GM12878 (cell line): ENCODE data around the gene ATF2. TPM values are rescaled to one million over a fixed set of nuclear protein-coding genes. Genes with fewer than 3 reads are reported as not detected.

Source experiments
- ATAC-seq: fragments of 200-7000 bp; cut with Tn5 transposase; 3 replicates; pipeline ENCODE4 v1.9.1; 2020; ENCODE audit warnings: mild to moderate bottlenecking, moderate library complexity
- BruUV-seq: library from RNA; stranded (reverse); fragments of 400-500 nt; replicated peaks from 2 replicates; lab custom pipeline; 2021; lab: Mats Ljungman, UMichigan
- CTCF ChIA-PET: fragments of 300-600 bp; sonication (Branson Sonifier 250); formaldehyde crosslinking; extraction: SDS; loops from one replicate; lab custom pipeline; 2021; ENCODE audit warnings: inconsistent platforms; lab: Yijun Ruan, JAX
- POLR2A ChIA-PET: fragments of 350-600 bp; formaldehyde crosslinking; extraction: SDS; loops from one replicate; lab custom pipeline; 2021; ENCODE audit warnings: inconsistent platforms; lab: Charles Lee
- RAD21 ChIA-PET: fragments of 300-600 bp; sonication (Branson Sonifier 250); formaldehyde crosslinking; loops from one replicate; lab custom pipeline; 2023; ENCODE audit warnings: antibody characterized with exemption; ENCODE audit not compliant: unreplicated experiment; lab: Charles Lee
- SMC1A ChIA-PET: fragments of 300-600 bp; sonication (Branson Sonifier 250); formaldehyde crosslinking; loops from one replicate; lab custom pipeline; 2023; ENCODE audit not compliant: unreplicated experiment, uncharacterized antibody; lab: Charles Lee
- DNase-seq: peaks from one replicate; pipeline ENCODE4 v3.0.0-alpha.2; 2011; ENCODE audit warnings: low read depth, low spot score
- FAIRE-seq: peaks from 3 replicates; lab custom pipeline; 2011; peaks lifted over from hg19 to GRCh38; lab: Jason Lieb, UNC
- H2AFZ ChIP-seq: 2 replicates; pipeline ENCODE4 v1.6.0; 2011; ENCODE audit warnings: low read depth, low read length, control low read depth; ENCODE audit not compliant: control insufficient read depth
- H3K27ac ChIP-seq: 2 replicates; pipeline ENCODE4 v1.5.1; 2011; ENCODE audit warnings: control low read depth; ENCODE audit not compliant: control insufficient read depth, insufficient read depth
- H3K27me3 ChIP-seq, 2 experiments: replicated peaks in 1 of 2; 2 replicates each; pipeline versions ENCODE4 v1.6.0 to v1.6.1; 2011; ENCODE audit warnings: low read length in 1 of 2; ENCODE audit not compliant: control insufficient read depth in 2 of 2, insufficient read depth in 2 of 2
- H3K36me3 ChIP-seq, 2 experiments: 2 replicates each; pipeline ENCODE4 v1.5.1; 2011; ENCODE audit warnings: low read length in 1 of 2; ENCODE audit not compliant: control insufficient read depth in 2 of 2, insufficient read depth in 2 of 2
- H3K4me1 ChIP-seq: 2 replicates; pipeline ENCODE4 v1.6.1; 2011; ENCODE audit warnings: mild to moderate bottlenecking, low read length, moderate library complexity, mixed read lengths; ENCODE audit not compliant: control insufficient read depth, insufficient read depth
- H3K4me2 ChIP-seq: 2 replicates; pipeline ENCODE4 v1.6.0; 2011; ENCODE audit warnings: control low read depth; ENCODE audit not compliant: control insufficient read depth, insufficient read depth
- H3K4me3 ChIP-seq: fragments of 200-600 bp; sonication (generic); 2 replicates; pipeline ENCODE4 v1.5.1; 2016
- H3K79me2 ChIP-seq: 2 replicates; pipeline ENCODE4 v1.6.0; 2011; ENCODE audit warnings: low read length; ENCODE audit not compliant: control insufficient read depth, insufficient read depth
- H3K9ac ChIP-seq: 2 replicates; pipeline ENCODE4 v1.8.0; 2011; ENCODE audit warnings: low read length, control low read depth, mixed read lengths; ENCODE audit not compliant: control insufficient read depth, insufficient read depth
- H3K9me3 ChIP-seq: replicated peaks from 3 replicates; pipeline ENCODE4 v1.5.1; 2011; ENCODE audit warnings: mild to moderate bottlenecking, low read length; ENCODE audit not compliant: control insufficient read depth, insufficient read depth
- H4K20me1 ChIP-seq: 2 replicates; pipeline ENCODE4 v1.6.0; 2011; ENCODE audit not compliant: control insufficient read depth, insufficient read depth
- BACH1 ChIP-seq: fragments of 450-650 bp; IDR thresholded peaks from 2 replicates; pipeline ENCODE4 v1.6.1; 2017; ENCODE audit warnings: mild to moderate bottlenecking, borderline replicate concordance
- FOXK2 ChIP-seq: fragments of 450-650 bp; IDR thresholded peaks from 2 replicates; pipeline ENCODE4 v1.6.1; 2017; ENCODE audit warnings: mild to moderate bottlenecking, moderate library complexity
- GATAD2B ChIP-seq: fragments of 450-650 bp; conservative IDR thresholded peaks from 2 replicates; pipeline ENCODE4 v1.6.1; 2017; ENCODE audit warnings: low read depth, mild to moderate bottlenecking, moderate library complexity
- HDAC6 ChIP-seq: fragments of 200-600 bp; sonication (generic); IDR thresholded peaks from one replicate; pipeline ENCODE4 v1.8.0; 2017; ENCODE audit warnings: antibody characterized with exemption; ENCODE audit not compliant: unreplicated experiment
- MTA3 ChIP-seq: IDR thresholded peaks from 2 replicates; pipeline ENCODE4 v1.6.1; 2012; ENCODE audit warnings: low read length, inconsistent platforms, borderline replicate concordance
- PBX3 ChIP-seq: IDR thresholded peaks from 2 replicates; pipeline ENCODE4 v1.6.1; 2011; ENCODE audit warnings: mild to moderate bottlenecking, low read depth, low read length, moderate library complexity; ENCODE audit not compliant: insufficient replicate concordance
- RB1 ChIP-seq: fragments of 450-650 bp; formaldehyde crosslinking; IDR thresholded peaks from 2 replicates; pipeline ENCODE4 v1.6.1; 2017; ENCODE audit warnings: mild to moderate bottlenecking, borderline replicate concordance
- SRF ChIP-seq, 2 experiments: IDR thresholded peaks; 2 replicates each; pipeline ENCODE4 v1.6.1; 2011; ENCODE audit warnings: low read depth in 2 of 2, low read length in 2 of 2, mild to moderate bottlenecking in 1 of 2, moderate library complexity in 1 of 2
- STAT1 ChIP-seq: fragments of 450-650 bp; conservative IDR thresholded peaks from 2 replicates; pipeline ENCODE4 v1.6.1; 2014; ENCODE audit warnings: antibody characterized with exemption, mild to moderate bottlenecking
- TCF12 ChIP-seq: IDR thresholded peaks from 2 replicates; pipeline ENCODE4 v1.6.1; 2011; ENCODE audit warnings: low read depth, mild to moderate bottlenecking, low read length
- USF1 ChIP-seq: IDR thresholded peaks from 2 replicates; pipeline ENCODE4 v1.6.1; 2011; ENCODE audit warnings: borderline replicate concordance, low read depth, mild to moderate bottlenecking, moderate library complexity, mixed read lengths, low read length; ENCODE audit not compliant: insufficient read depth; ENCODE audit errors: extremely low read length
- WGBS: methylation state at CpG from one replicate; pipeline ENCODE4 v1.1.6; 2016; ENCODE audit warnings: low lambda C conversion rate; ENCODE audit not compliant: insufficient replicate concordance, insufficient coverage; ENCODE audit errors: missing lambda C conversion rate; 5-methylcytosine and 5-hydroxymethylcytosine counted together
- in situ Hi-C: fragments of 300-500 bp; cut with MboI; formaldehyde crosslinking; loops from 9 replicates; pipeline ENCODE4 v1.14.3; 2018; ENCODE audit warnings: mixed read lengths
- intact Hi-C: fragments of 100-400 bp; cut with micrococcal nuclease; formaldehyde crosslinking; loops from one replicate; pipeline ENCODE4 v1.14.2; 2022; ENCODE audit not compliant: unreplicated experiment
- polyA plus RNA-seq, 11 experiments: library from polyadenylated mRNA; depleted of rRNA in 4 of 11; unstranded in 6 of 11; stranded (reverse) in 5 of 11; fragments of >200 nt; fragmentation: Nextera tagmentation in 4 of 11; fragmentation: Illumina TruSeq in 1 of 11; extraction: Ambion mirVana in 4 of 11; extraction: Trizol in 1 of 11; gene quantifications; 1 replicate in 1 of 11; 2 replicates in 10 of 11; pipeline versions ENCODE4 v1.2.1 to v1.2.3, GENCODE V29; 2011 to 2016; ENCODE audit warnings: inconsistent platforms in 2 of 11, missing spikeins in 2 of 11, low read depth in 1 of 11
- total RNA-seq, 4 experiments: library from RNA; depleted of rRNA in 3 of 4; stranded (reverse); fragments of >200 nt in 3 of 4; fragmentation: Illumina TruSeq in 1 of 4; extraction: Trizol in 1 of 4; gene quantifications; 2 replicates each; pipeline versions ENCODE4 v1.2.1 to v1.2.3, GENCODE V29; 2013 to 2021
- TF ChIP-seq, protein P1 (sequence below): fragments of 150-350 bp; IDR thresholded peaks from 2 replicates; pipeline ENCODE4 v1.6.1; 2014; ENCODE audit warnings: mild to moderate bottlenecking, low read depth, low read length

ATF2 gene
- total and polyA plus RNA-seq, 10 of the 15 experiments (the other 5 are each of a cell fraction or from before 2014, with no cell fraction given): 10.3 to 78.0 (median 36.0) TPM

GRCh38 chr2:175195012-175195411 is 27.0 kb upstream of the ATF2 start:
- no peaks in the 10 kb centered on the region for H3K79me2 ChIP-seq
- ChIA-PET RAD21 (interaction anchor here (1.0 kb wide), 1 partner anchor 14 kb away, joined by 3 read pairs; no protein-coding TSS in a partner anchor), POLR2A (interaction anchor here (1.3 kb wide), 1 partner anchor 43 kb away, joined by 4 read pairs; no protein-coding TSS in a partner anchor), CTCF (interaction anchor here (1.0 to 1.1 kb wide), 2 partner anchors 8 to 9 kb away, joined by 3 to 4 read pairs; no protein-coding TSS in a partner anchor), SMC1A (interaction anchor here (0.8 kb wide), 1 partner anchor 14 kb away, joined by 3 read pairs; no protein-coding TSS in a partner anchor)
- TF ChIP-seq STAT1 (no peak), MTA3 (no peak), FOXK2 (no peak), HDAC6 (no peak)
- no peaks in the 10 kb centered on the region; the same call in 2 of the 3 replicates for H3K9me3 ChIP-seq
- no peaks in the 10 kb centered on the region for H3K27me3 ChIP-seq
- H2AFZ ChIP-seq: no peak overlapping the region
- no peak overlapping the region for H3K9ac ChIP-seq
- H3K27ac ChIP-seq: no peak overlapping the region
- no TSS peak for BruUV-seq
- in situ Hi-C loops (no loop called here), intact Hi-C loops (no loop called here)
- H3K4me2 ChIP-seq: no peak overlapping the region
- no peak for DNase-seq
- H3K4me1 ChIP-seq: no peaks in the 10 kb centered on the region
- FAIRE-seq: no peak
- H3K4me3 ChIP-seq: no peak overlapping the region
- no peaks in the 10 kb centered on the region for H3K36me3 ChIP-seq
- H4K20me1 ChIP-seq: no peaks in the 10 kb centered on the region
- ATAC-seq: no peak

GRCh38 chr2:175188761-175189160 is 20.8 kb upstream of the ATF2 start:
- H3K4me2 ChIP-seq: no peak overlapping the region
- H3K36me3 ChIP-seq: no peaks in the 10 kb centered on the region
- H3K9me3 ChIP-seq: no peaks in the 10 kb centered on the region
- ChIA-PET SMC1A (interaction anchor here (1.3 kb wide), 1 partner anchor 83 kb away, joined by 3 read pairs; no protein-coding TSS in a partner anchor), RAD21 (no interaction called here), POLR2A (no interaction called here), CTCF (no interaction called here)
- no peak overlapping the region for H2AFZ ChIP-seq
- WGBS: 47% methylated on average over 1 of the region's 1 CpG
- no peaks in the 10 kb centered on the region for H3K27me3 ChIP-seq
- BruUV-seq: no TSS peak
- no peaks in the 10 kb centered on the region for H3K79me2 ChIP-seq
- no peak overlapping the region for H3K9ac ChIP-seq
- H3K4me3 ChIP-seq: no peak overlapping the region
- FAIRE-seq (no peak), DNase-seq (no peak), ATAC-seq (no peak)
- H4K20me1 ChIP-seq: no peaks in the 10 kb centered on the region
- in situ Hi-C loops (no loop called here), intact Hi-C loops (loop anchor here (5.0 kb wide), 1 partner anchor 151 kb away; no protein-coding TSS in a partner anchor)
- no peak overlapping the region for H3K27ac ChIP-seq
- TF ChIP-seq, protein P1, sequence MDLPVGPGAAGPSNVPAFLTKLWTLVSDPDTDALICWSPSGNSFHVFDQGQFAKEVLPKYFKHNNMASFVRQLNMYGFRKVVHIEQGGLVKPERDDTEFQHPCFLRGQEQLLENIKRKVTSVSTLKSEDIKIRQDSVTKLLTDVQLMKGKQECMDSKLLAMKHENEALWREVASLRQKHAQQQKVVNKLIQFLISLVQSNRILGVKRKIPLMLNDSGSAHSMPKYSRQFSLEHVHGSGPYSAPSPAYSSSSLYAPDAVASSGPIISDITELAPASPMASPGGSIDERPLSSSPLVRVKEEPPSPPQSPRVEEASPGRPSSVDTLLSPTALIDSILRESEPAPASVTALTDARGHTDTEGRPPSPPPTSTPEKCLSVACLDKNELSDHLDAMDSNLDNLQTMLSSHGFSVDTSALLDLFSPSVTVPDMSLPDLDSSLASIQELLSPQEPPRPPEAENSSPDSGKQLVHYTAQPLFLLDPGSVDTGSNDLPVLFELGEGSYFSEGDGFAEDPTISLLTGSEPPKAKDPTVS: no peak
- no peak for TF ChIP-seq SRF (IDR thresholded peaks at IDR 0.05; ENCODE audit: low read depth in 2 of 2, low read length in 2 of 2)
- no peak for TF ChIP-seq GATAD2B
- no peak for TF ChIP-seq USF1
- no peak for TF ChIP-seq RB1
- no peak for TF ChIP-seq PBX3
- TF ChIP-seq TCF12: no peak
- no peak for TF ChIP-seq BACH1
- H3K4me1 ChIP-seq: no peaks in the 10 kb centered on the region
